ENCODE results near the gene FERMT2. TPM values are rescaled to one million over a fixed set of nuclear protein-coding genes. Genes with fewer than 3 reads are reported as not detected.

FERMT2 gene
- total RNA-seq, 2 donors from 2014 or later = 89.1 to 101 TPM

Other genes starting within 250 kb of the FERMT2 start
- gene PSMC6, start 243.8 kb downstream of the FERMT2 start, total RNA-seq = 10 to 100 TPM; 60.1 to 77.4 TPM
- 10 to 100 TPM in 1 of 2 donors, 1 to 10 TPM in 1; 8.7 to 16.0 TPM for gene STYX, start 220.9 kb downstream of the FERMT2 start, total RNA-seq
- 1 to 10 TPM; 5.9 to 9.3 TPM for gene GNPNAT1, start 159.4 kb downstream of the FERMT2 start, total RNA-seq
- 1 to 10 TPM; 6.9 to 8.6 TPM for gene DDHD1, start 202.3 kb upstream of the FERMT2 start, total RNA-seq